ENCODE results near the gene LSR.
A peak's percentile ranks its signal among the peaks of the same experiment; 100 is the strongest.

The LSR gene

GRCh38 chr19:35266520-35267352, 17.9 kb downstream of the LSR start:
- TF ChIP-seq CTCF (IDR thresholded peaks at IDR 0.05) (no peak), ZFX (IDR thresholded peaks at IDR 0.05; ENCODE audit: borderline replicate concordance) (no peak)
- H3K27ac ChIP-seq = peak overlapping the region; percentile 98

GRCh38 chr19:35267353-35267817, 18.6 kb downstream of the LSR start:
- TF ChIP-seq CTCF (IDR thresholded peaks at IDR 0.05) = no peak
- TF ChIP-seq ZFX (IDR thresholded peaks at IDR 0.05; ENCODE audit: borderline replicate concordance) = no peak
- peak overlapping the region; percentile 98 for H3K27ac ChIP-seq

- TF ChIP-seq CTCF (IDR thresholded peaks at IDR 0.05) = no peak
- TF ChIP-seq ZFX (IDR thresholded peaks at IDR 0.05; ENCODE audit: borderline replicate concordance) = no peak
These were observed 19.2 kb downstream of the LSR start for GRCh38 chr19:35267818-35268535.

GRCh38 chr19:35268536-35269437, 20.0 kb downstream of the LSR start, which contains the start of gene USF2:
Gene USF2, plus strand, starts transcription at chr19:35268962. Its CDS starts 140 bp downstream, at chr19:35269102.
- peak within 1 kb of the TSS; percentile 98 for H3K27ac ChIP-seq
- TF ChIP-seq ZFX (IDR thresholded peaks at IDR 0.05; ENCODE audit: borderline replicate concordance) (no peak), CTCF (IDR thresholded peaks at IDR 0.05) (no peak)

More at GRCh38 chr19:35267818-35268535, 19.2 kb downstream of the LSR start:
- H3K27ac ChIP-seq = peak overlapping the region; percentile 98

GRCh38 chr19:35269438-35270117, 20.8 kb downstream of the LSR start:
- TF ChIP-seq ZFX (IDR thresholded peaks at IDR 0.05; ENCODE audit: borderline replicate concordance) (no peak), CTCF (IDR thresholded peaks at IDR 0.05) (peak; percentile 90)
- H3K27ac ChIP-seq = peak overlapping the region; percentile 98

- peak overlapping the region; percentile 98 for H3K27ac ChIP-seq
- TF ChIP-seq ZFX (IDR thresholded peaks at IDR 0.05; ENCODE audit: borderline replicate concordance) = no peak
- no peak for TF ChIP-seq CTCF (IDR thresholded peaks at IDR 0.05)
These were observed 21.6 kb downstream of the LSR start for GRCh38 chr19:35270381-35270811.

Measured in 22Rv1 (cell line).